A549 (cell line): ENCODE measurements around the gene FAXDC2.

Experiments used
- POLR2A ChIP-seq: IDR thresholded peaks from 2 replicates; pipeline ENCODE4 v1.6.1; 2012; ENCODE audit warnings: mild to moderate bottlenecking, low read length
- TF ChIP-seq, protein P1 (sequence below): fragments of >200 bp; sonication (Bioruptor Twin); formaldehyde crosslinking; IDR thresholded peaks from 3 replicates; pipeline ENCODE4 v1.5.1; 2016

DNA sequence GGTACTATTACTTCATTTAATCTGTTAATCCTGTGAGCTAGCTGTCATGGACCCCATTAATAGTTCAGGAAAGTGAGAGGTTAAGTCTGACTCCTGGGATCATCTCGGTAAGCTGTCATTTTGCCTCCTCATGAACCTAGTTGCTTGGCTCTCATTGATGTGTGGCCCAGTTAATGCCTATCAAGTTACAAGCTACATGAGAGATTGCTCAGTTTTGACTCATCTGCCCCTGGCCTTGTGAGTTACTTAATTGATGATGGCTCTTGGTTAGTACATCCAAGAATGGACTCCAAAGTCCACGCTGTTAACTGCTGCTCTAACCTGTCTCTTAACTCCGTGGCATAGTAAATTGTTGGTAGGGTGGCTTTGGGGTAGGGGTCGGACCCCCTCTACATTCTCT is 71.3 kb downstream of the FAXDC2 start:
- TF ChIP-seq, protein P1, sequence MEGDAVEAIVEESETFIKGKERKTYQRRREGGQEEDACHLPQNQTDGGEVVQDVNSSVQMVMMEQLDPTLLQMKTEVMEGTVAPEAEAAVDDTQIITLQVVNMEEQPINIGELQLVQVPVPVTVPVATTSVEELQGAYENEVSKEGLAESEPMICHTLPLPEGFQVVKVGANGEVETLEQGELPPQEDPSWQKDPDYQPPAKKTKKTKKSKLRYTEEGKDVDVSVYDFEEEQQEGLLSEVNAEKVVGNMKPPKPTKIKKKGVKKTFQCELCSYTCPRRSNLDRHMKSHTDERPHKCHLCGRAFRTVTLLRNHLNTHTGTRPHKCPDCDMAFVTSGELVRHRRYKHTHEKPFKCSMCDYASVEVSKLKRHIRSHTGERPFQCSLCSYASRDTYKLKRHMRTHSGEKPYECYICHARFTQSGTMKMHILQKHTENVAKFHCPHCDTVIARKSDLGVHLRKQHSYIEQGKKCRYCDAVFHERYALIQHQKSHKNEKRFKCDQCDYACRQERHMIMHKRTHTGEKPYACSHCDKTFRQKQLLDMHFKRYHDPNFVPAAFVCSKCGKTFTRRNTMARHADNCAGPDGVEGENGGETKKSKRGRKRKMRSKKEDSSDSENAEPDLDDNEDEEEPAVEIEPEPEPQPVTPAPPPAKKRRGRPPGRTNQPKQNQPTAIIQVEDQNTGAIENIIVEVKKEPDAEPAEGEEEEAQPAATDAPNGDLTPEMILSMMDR = no peak
- no peak for TF ChIP-seq POLR2A
